Smooth muscle cell (in vitro differentiated cells): Measurements from ENCODE around the gene VPS37C. TPM values are rescaled to one million over a fixed set of nuclear protein-coding genes. Genes with fewer than 3 reads are reported as not detected.

Experiments
- DNase-seq: peaks from one replicate; lab custom pipeline; 2025; ENCODE audit not compliant: unreplicated experiment; lab: John Stamatoyannopoulos, UW
- H2AFZ ChIP-seq: fragments of 200-600 bp; sonication (generic); 2 replicates; pipeline ENCODE4 v1.6.0; 2016; ENCODE audit warnings: antibody characterized with exemption, low read depth, mild to moderate bottlenecking
- H3F3A ChIP-seq: fragments of 200-600 bp; sonication (generic); 2 replicates; pipeline ENCODE4 v1.6.0; 2017; ENCODE audit warnings: antibody characterized with exemption, low read depth
- H3K27ac ChIP-seq: fragments of 200-600 bp; sonication (generic); 2 replicates; pipeline ENCODE4 v1.5.1; 2016; ENCODE audit warnings: low read depth, mild to moderate bottlenecking
- H3K27me3 ChIP-seq: fragments of 200-600 bp; sonication (generic); 2 replicates; pipeline ENCODE4 v1.6.1; 2016; ENCODE audit warnings: low read depth, mild to moderate bottlenecking
- H3K36me3 ChIP-seq: fragments of 200-600 bp; sonication (generic); 2 replicates; pipeline ENCODE4 v1.5.1; 2016; ENCODE audit warnings: low read depth
- H3K4me1 ChIP-seq: fragments of 200-600 bp; sonication (generic); 2 replicates; pipeline ENCODE4 v1.5.1; 2016; ENCODE audit warnings: low read depth
- H3K4me2 ChIP-seq: fragments of 200-600 bp; sonication (generic); 2 replicates; pipeline ENCODE4 v1.6.0; 2016; ENCODE audit warnings: mild to moderate bottlenecking
- H3K4me3 ChIP-seq: fragments of 200-600 bp; sonication (generic); 2 replicates; pipeline ENCODE4 v1.5.1; 2016; ENCODE audit warnings: mild to moderate bottlenecking
- H3K79me2 ChIP-seq: fragments of 200-600 bp; sonication (generic); 2 replicates; pipeline ENCODE4 v1.6.0; 2016; ENCODE audit warnings: low read depth, mild to moderate bottlenecking
- H3K9ac ChIP-seq: fragments of 200-600 bp; sonication (generic); 2 replicates; pipeline ENCODE4 v1.6.0; 2016; ENCODE audit warnings: low read depth
- H3K9me3 ChIP-seq: fragments of 200-600 bp; sonication (generic); replicated peaks from 2 replicates; pipeline ENCODE4 v1.5.1; 2016; ENCODE audit warnings: low read depth
- H4K20me1 ChIP-seq: fragments of 200-600 bp; sonication (generic); 2 replicates; pipeline ENCODE4 v1.6.0; 2016; ENCODE audit warnings: low read depth
- CTCF ChIP-seq: fragments of 200-600 bp; sonication (generic); IDR thresholded peaks from 2 replicates; pipeline ENCODE4 v1.5.1; 2017; ENCODE audit warnings: borderline replicate concordance, mild to moderate bottlenecking, antibody characterized with exemption; ENCODE audit not compliant: insufficient read depth, poor library complexity, severe bottlenecking
- WGBS: methylation state at CpG from one replicate; pipeline ENCODE4 v1.1.7; 2016; ENCODE audit warnings: low lambda C conversion rate; 5-methylcytosine and 5-hydroxymethylcytosine counted together
- polyA plus RNA-seq: library from polyadenylated mRNA; unstranded; fragments of >200 nt; fragmentation: Nextera tagmentation; extraction: Ambion mirVana; gene quantifications from 2 replicates; pipeline ENCODE4 v1.2.1, GENCODE V29; 2016
- total RNA-seq: library from RNA; depleted of rRNA; stranded (reverse); fragments of >200 nt; gene quantifications from 2 replicates; pipeline ENCODE4 v1.2.3, GENCODE V29; 2014

Gene VPS37C
- total and polyA plus RNA-seq, 2 experiments from 2014 or later, result 8.8 to 15.4 TPM

DNA sequence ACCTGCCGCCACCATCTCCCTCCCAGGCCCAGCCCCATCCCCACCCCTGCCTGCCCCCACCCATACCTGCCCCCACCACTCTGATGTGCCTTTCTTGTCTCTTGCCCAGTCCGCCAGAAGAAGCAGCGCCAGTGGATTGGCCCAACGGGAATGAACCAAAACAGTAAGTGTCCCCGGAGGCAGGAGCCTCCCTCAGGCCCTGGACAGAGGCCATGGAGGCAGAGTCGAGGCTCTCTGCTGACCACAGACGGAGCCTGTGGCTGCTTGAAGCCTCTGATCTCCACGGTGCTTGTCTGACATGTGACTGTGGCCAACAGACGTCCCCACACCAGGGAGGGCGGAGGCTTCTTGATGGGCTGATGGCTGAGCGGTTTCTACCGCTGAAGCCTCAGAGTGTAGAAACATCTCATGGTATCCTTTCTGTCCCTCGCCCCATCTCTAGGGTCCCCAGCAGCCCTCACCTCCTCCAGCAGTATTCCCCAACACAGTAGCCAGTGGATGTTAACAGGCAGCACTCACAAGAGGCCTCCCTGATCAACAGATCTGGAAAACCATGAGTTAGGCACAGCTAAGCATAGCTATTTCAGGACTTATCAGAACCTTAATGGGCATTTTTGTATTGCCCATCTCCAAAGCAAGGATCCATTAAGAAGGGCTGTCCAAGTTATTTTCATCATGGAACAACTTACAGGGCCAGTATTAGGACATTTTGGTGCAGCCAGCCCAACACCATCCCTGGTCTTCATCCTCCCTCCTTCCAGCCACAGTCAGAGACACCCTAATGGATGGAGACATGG is 37.3 kb downstream of the VPS37C start:
- H2AFZ ChIP-seq, result no peak overlapping the region
- H3K79me2 ChIP-seq, result no peaks in the 10 kb centered on the region
- no peak for TF ChIP-seq CTCF
- no peaks in the 10 kb centered on the region for H4K20me1 ChIP-seq
- 86% methylated on average over 13 of the region's 13 CpGs for WGBS
- H3K9ac ChIP-seq, result no peak overlapping the region
- no peak overlapping the region for H3K4me2 ChIP-seq
- H3K9me3 ChIP-seq, result no peaks in the 10 kb centered on the region
- DNase-seq, result no peak
- H3F3A ChIP-seq, result peaks cover 1% of the 10 kb centered on the region
- H3K27ac ChIP-seq, result no peak overlapping the region
- no peaks in the 10 kb centered on the region for H3K27me3 ChIP-seq
- no peaks in the 10 kb centered on the region for H3K36me3 ChIP-seq
- H3K4me1 ChIP-seq, result peaks cover 6% of the 10 kb centered on the region
- H3K4me3 ChIP-seq, result no peak overlapping the region

DNA sequence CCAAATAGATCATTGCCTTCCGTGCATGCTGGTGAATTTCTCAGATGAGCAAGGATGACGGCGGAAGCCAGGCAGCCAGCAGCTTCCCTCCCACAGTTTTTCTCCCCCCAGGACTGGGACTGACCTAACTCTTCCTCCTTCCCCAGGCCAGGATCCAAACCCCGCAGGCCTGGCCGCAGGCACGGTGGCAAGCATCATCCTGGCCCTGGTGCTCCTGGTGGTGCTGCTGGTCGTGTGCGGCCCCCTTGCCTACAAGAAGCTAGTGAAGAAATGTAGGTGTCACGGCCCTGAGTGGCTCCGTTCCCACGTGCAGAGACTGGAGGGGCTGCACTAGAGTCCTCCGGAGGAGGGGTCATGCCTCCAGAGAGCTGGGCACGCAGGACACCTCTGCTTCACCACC is 38.5 kb downstream of the VPS37C start:
- Histone ChIP-seq H3K9me3 (no peaks in the 10 kb centered on the region), H3K4me2 (no peak overlapping the region), H3K27me3 (no peaks in the 10 kb centered on the region), H4K20me1 (no peaks in the 10 kb centered on the region), H3K4me1 (peaks cover 6% of the 10 kb centered on the region), H3K9ac (no peak overlapping the region), H3K79me2 (no peaks in the 10 kb centered on the region), H3K4me3 (no peak overlapping the region), H2AFZ (no peak overlapping the region), H3F3A (no peaks in the 10 kb centered on the region), H3K27ac (no peak overlapping the region), H3K36me3 (no peaks in the 10 kb centered on the region)
- TF ChIP-seq CTCF, result no peak
- DNase-seq, result no peak
- WGBS, result 94% methylated on average over 13 of the region's 13 CpGs

DNA sequence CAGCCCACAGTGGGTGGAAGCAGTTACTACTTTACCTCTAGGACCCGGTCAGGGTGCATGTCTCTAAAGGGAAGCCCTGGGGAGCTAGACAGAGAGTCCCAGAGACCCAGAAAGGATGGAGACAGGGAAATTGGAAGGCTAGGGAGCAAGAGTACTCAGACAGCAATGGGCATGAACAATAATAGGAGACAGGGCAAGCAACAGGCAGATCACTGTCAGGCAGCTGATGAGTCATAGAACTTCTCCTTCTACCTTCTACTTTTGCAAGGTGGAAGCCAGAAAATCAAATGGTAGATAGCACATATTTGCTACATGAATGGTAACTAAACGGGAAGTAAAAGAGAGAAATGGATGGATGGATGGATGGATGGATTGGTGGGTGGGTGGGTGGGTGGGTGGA is 39.3 kb downstream of the VPS37C start:
- Histone ChIP-seq H3F3A (no peaks in the 10 kb centered on the region), H3K9ac (no peak overlapping the region), H3K4me3 (no peak overlapping the region), H3K27ac (no peak overlapping the region), H3K79me2 (no peaks in the 10 kb centered on the region), H2AFZ (no peak overlapping the region), H3K9me3 (no peaks in the 10 kb centered on the region), H3K4me1 (peaks cover 6% of the 10 kb centered on the region), H3K36me3 (no peaks in the 10 kb centered on the region), H4K20me1 (no peaks in the 10 kb centered on the region), H3K4me2 (no peak overlapping the region), H3K27me3 (no peaks in the 10 kb centered on the region)
- TF ChIP-seq CTCF, result no peak
- WGBS, result 85% methylated on average over 2 of the region's 2 CpGs
- no peak for DNase-seq

DNA sequence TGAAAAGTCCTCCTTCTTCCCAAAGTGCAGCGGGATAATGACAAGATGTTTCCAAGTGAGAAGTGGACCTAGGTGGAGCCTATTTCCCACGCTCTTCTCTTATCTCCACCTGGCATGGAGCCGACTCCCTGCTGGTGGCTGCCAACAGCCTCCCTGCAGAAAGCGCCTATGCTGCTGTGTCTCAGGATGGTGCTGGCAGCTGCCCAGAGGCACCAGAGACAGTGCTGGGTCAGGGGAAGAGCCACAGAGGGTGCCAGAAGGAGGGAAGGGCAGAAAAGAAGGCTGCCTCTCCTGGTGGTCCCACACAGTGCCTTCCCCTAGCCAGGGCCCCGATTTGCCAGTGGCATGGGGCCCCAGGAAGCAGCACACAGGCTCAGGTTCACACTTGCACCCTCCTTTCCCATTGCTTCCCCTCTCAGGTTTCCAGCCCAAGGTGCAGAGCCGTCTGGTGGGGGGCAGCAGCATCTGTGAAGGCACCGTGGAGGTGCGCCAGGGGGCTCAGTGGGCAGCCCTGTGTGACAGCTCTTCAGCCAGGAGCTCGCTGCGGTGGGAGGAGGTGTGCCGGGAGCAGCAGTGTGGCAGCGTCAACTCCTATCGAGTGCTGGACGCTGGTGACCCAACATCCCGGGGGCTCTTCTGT is 39.9 kb downstream of the VPS37C start:
- Histone ChIP-seq H3K79me2 (no peaks in the 10 kb centered on the region), H3K9ac (no peak overlapping the region), H3K27ac (no peak overlapping the region), H3K4me1 (peaks cover 6% of the 10 kb centered on the region), H3K9me3 (no peaks in the 10 kb centered on the region), H3K4me3 (no peak overlapping the region), H4K20me1 (no peaks in the 10 kb centered on the region), H3F3A (no peaks in the 10 kb centered on the region), H3K36me3 (no peaks in the 10 kb centered on the region), H3K27me3 (no peaks in the 10 kb centered on the region), H3K4me2 (no peak overlapping the region), H2AFZ (no peak overlapping the region)
- 97% methylated on average over 15 of the region's 15 CpGs for WGBS
- DNase-seq, result no peak
- no peak for TF ChIP-seq CTCF
